WERI-Rb-1 (cell line): ENCODE measurements around the gene F13A1.

Source experiments
- DNase-seq: peaks from one replicate; pipeline ENCODE4 v3.0.0-alpha.2; 2020
- H3K27ac ChIP-seq: fragments of 250-450 bp; sonication (Bioruptor Pico); 2 replicates; pipeline ENCODE4 v1.5.1; 2020; ENCODE audit warnings: mild to moderate bottlenecking, moderate library complexity
- H3K27me3 ChIP-seq: fragments of 250-450 bp; sonication (Bioruptor Pico); 2 replicates; pipeline ENCODE4 v1.5.1; 2021; ENCODE audit warnings: mild to moderate bottlenecking, low read depth, moderate library complexity; ENCODE audit not compliant: insufficient read depth, severe bottlenecking
- H3K36me3 ChIP-seq: fragments of 250-450 bp; sonication (Bioruptor Pico); 2 replicates; pipeline ENCODE4 v1.5.1; 2020; ENCODE audit warnings: mild to moderate bottlenecking, moderate library complexity
- H3K4me3 ChIP-seq: 2 replicates; pipeline ENCODE4 v1.5.1; 2011; ENCODE audit warnings: low read depth, mild to moderate bottlenecking, control low read depth, low read length
- H3K9me3 ChIP-seq: fragments of 250-450 bp; sonication (Bioruptor Pico); 2 replicates; pipeline ENCODE4 v1.5.1; 2021; ENCODE audit warnings: mild to moderate bottlenecking, moderate library complexity; ENCODE audit not compliant: severe bottlenecking
- CTCF ChIP-seq: IDR thresholded peaks from 2 replicates; pipeline ENCODE4 v1.5.1; 2011; ENCODE audit warnings: low read depth, mild to moderate bottlenecking, control low read depth, inconsistent platforms, low read length

The F13A1 gene

GRCh38 chr6:6283746-6284145, 36.7 kb downstream of the F13A1 start:
- no peak for DNase-seq
- Histone ChIP-seq H3K9me3 (no peaks in the 10 kb centered on the region), H3K36me3 (no peaks in the 10 kb centered on the region), H3K27me3 (no peaks in the 10 kb centered on the region), H3K4me3 (no peak overlapping the region), H3K27ac (no peak overlapping the region)
- no peak for TF ChIP-seq CTCF

GRCh38 chr6:6282716-6283115, 37.7 kb downstream of the F13A1 start:
- no peaks in the 10 kb centered on the region for H3K27me3 ChIP-seq
- no peaks in the 10 kb centered on the region for H3K36me3 ChIP-seq
- no peaks in the 10 kb centered on the region for H3K9me3 ChIP-seq
- TF ChIP-seq CTCF = no peak
- H3K4me3 ChIP-seq = no peak overlapping the region
- H3K27ac ChIP-seq = no peak overlapping the region
- DNase-seq = no peak

- Histone ChIP-seq H3K4me3 (no peak overlapping the region), H3K36me3 (no peaks in the 10 kb centered on the region), H3K27me3 (no peaks in the 10 kb centered on the region), H3K27ac (no peak overlapping the region), H3K9me3 (no peaks in the 10 kb centered on the region)
- no peak for TF ChIP-seq CTCF
- no peak for DNase-seq
Observed at GRCh38 chr6:6277413-6277812, 43.0 kb downstream of the F13A1 start.

DNA sequence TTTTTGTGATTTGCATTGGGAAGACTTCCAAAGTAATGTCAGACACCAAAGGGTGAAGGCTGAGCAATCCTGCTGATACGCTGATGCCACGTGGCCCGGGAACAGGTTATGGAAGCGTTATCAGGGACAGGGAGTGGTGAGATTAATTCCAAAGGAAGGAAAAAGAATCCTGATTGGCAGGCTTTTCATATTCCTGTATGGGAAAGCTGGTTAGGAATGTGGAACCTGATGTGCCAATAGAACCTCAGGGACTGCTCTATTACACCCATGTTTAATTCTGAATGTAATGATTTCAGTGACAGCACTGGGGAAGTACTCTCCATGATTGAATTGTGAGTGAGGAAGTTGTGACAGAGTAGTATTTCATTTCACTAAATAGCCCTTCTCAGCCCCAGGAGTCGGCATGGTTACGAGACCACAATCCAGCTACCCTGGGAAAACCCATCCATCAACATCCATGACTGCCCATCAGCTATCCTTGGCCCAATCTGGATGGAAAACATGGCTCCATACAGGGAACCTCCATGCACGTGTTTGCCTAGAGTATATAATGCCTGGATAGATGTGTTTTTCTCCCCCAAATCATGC, 49.4 kb downstream of the F13A1 start:
- Histone ChIP-seq H3K9me3 (peaks cover 2% of the 10 kb centered on the region), H3K27me3 (no peaks in the 10 kb centered on the region), H3K36me3 (no peaks in the 10 kb centered on the region), H3K4me3 (no peak overlapping the region), H3K27ac (no peak overlapping the region)
- no peak for DNase-seq
- no peak for TF ChIP-seq CTCF

GRCh38 chr6:6260196-6260722, 60.2 kb downstream of the F13A1 start:
- Histone ChIP-seq H3K4me3 (no peak overlapping the region), H3K9me3 (no peaks in the 10 kb centered on the region), H3K27me3 (peaks cover 6% of the 10 kb centered on the region), H3K27ac (no peak overlapping the region), H3K36me3 (no peaks in the 10 kb centered on the region)
- no peak for DNase-seq
- no peak for TF ChIP-seq CTCF

- Histone ChIP-seq H3K36me3 (no peaks in the 10 kb centered on the region), H3K27me3 (no peaks in the 10 kb centered on the region), H3K27ac (no peak overlapping the region), H3K9me3 (no peaks in the 10 kb centered on the region), H3K4me3 (no peak overlapping the region)
- TF ChIP-seq CTCF = no peak
- no peak for DNase-seq
Observed at GRCh38 chr6:6256886-6257285, 63.6 kb downstream of the F13A1 start.
